GM13977 (cell line): ENCODE results near the gene FSTL1.
"Not testable (repeated sequence)": the region's sequence is repeated elsewhere in the genome, so short reads cannot be mapped to it uniquely, and the experiment has no call there.

Source experiments
- DNase-seq: peaks from one replicate; pipeline ENCODE4 v3.0.0; 2012; ENCODE audit warnings: low spot score
- in situ Hi-C: fragments of 300-500 bp; cut with MboI; formaldehyde crosslinking; loops from one replicate; pipeline ENCODE4 v1.12.0; 2022; ENCODE audit warnings: low sequenced_read_pairs, low pct_unique_long_range_greater_than_20kb, mixed read lengths, inconsistent platforms; ENCODE audit not compliant: unreplicated experiment
- TF ChIP-seq, protein P1 (sequence below): IDR thresholded peaks from 2 replicates; pipeline ENCODE4 v1.5.1; 2012; ENCODE audit warnings: mild to moderate bottlenecking, control low read depth; ENCODE audit not compliant: insufficient read depth; ENCODE audit errors: extremely low read depth, missing control alignments

Gene FSTL1

DNA sequence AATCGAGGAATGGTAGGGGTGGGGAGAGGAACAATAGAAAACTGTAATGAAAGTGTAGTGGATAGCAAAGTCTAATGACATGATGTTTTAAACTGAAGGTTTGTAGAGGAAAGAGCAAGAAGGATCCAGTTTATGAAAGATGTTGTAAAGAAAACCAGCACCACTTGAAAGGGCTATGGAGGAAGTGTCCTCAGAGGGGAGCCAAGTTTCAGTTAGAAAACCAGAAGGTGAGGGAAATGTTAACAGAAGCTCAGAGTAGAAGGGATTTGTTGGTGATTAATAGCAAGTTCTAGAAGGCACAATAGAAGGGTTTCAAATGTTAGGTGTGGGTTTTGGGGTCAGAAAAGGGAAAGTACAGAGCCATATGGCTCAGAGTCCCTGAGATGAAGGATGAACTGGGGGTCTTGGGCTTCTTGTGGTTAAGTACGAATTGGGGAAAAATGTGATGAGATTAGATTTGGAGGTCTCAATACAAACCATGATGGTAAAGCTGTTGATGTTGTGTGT, 67.8 kb downstream of the FSTL1 start:
- no peak for DNase-seq
- in situ Hi-C loops: no loop called here
- TF ChIP-seq, protein P1, sequence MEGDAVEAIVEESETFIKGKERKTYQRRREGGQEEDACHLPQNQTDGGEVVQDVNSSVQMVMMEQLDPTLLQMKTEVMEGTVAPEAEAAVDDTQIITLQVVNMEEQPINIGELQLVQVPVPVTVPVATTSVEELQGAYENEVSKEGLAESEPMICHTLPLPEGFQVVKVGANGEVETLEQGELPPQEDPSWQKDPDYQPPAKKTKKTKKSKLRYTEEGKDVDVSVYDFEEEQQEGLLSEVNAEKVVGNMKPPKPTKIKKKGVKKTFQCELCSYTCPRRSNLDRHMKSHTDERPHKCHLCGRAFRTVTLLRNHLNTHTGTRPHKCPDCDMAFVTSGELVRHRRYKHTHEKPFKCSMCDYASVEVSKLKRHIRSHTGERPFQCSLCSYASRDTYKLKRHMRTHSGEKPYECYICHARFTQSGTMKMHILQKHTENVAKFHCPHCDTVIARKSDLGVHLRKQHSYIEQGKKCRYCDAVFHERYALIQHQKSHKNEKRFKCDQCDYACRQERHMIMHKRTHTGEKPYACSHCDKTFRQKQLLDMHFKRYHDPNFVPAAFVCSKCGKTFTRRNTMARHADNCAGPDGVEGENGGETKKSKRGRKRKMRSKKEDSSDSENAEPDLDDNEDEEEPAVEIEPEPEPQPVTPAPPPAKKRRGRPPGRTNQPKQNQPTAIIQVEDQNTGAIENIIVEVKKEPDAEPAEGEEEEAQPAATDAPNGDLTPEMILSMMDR: no peak

DNA sequence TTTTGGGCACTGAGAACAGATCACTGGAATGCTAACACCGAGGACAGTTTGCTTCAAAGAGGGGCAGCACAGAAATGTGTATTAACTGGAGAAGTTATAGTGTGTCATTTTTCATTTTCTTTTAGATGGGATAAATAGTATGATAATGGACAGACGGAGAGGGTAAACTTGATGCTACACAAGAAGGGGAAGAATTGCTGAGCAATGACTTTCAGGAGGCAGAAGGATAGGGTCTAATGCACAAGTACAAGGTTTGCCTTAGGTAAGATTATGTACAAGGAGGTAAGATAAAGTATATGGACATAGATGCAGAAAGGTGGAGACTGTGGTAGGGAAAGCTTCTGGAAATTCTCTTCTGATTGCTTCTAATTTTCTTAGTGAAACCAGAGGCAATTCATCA, 69.3 kb downstream of the FSTL1 start:
- in situ Hi-C loops: no loop called here
- TF ChIP-seq, protein P1: no peak
- DNase-seq: no peak

DNA sequence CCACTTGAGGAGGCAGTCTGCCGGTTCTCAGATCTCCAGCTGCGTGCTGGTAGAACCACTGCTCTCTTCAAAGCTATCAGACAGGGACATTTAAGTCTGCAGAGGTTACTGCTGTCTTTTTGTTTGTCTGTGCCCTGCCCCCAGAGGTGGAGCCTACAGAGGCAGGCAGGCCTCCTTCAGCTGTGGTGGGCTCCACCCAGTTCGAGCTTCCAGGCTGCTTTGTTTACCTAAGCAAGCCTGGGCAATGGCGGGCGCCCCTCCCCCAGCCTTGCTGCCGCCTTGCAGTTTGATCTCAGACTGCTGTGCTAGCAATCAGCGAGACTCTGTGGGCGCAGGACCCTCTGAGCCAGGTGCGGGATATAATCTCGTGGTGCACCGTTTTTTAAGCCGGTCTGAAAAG, 72.8 kb downstream of the FSTL1 start:
- in situ Hi-C loops, DNase-seq: not testable (repeated sequence)

DNA sequence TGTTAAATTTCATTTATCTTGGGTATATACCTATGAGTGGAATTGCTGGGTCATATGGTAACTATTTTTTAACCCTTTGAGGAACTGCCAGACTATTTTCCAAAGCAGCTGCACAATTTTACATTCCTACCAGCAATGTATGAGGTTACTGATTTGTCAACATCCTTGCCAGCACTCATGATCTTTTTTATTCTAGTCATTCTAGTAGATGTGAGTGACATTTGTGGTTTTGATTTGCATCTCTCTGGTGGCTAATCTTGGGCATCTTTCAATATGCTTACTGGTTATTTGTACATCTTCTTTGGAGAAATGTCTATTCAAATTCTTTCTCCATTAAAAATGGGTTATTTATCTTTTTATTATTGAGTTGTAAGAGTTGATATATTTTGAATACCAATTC, 80.3 kb downstream of the FSTL1 start:
- TF ChIP-seq, protein P1: no peak
- in situ Hi-C loops: no loop called here
- no peak for DNase-seq

DNA sequence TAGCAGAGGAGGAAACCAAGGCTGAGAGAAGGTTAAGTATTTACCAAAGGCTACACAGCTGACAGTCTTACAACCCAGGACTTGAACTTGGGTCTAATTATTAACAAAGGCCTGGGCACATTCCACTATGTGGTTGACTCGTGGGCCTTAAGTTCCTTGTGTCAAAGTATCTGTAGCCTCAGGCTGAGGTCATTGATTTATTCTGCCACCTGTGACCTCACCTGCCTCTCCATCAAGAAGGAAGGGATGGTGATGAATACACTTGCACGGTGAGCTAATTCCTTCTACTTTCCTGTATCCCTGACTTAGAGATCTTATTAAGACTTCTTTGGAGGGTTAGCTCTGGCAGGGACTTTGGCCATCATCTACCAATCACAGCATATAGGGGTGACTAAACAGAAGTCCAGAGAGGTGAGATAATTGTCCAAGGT, 81.7 kb downstream of the FSTL1 start:
- DNase-seq: no peak
- in situ Hi-C loops: no loop called here
- TF ChIP-seq, protein P1: no peak

DNA sequence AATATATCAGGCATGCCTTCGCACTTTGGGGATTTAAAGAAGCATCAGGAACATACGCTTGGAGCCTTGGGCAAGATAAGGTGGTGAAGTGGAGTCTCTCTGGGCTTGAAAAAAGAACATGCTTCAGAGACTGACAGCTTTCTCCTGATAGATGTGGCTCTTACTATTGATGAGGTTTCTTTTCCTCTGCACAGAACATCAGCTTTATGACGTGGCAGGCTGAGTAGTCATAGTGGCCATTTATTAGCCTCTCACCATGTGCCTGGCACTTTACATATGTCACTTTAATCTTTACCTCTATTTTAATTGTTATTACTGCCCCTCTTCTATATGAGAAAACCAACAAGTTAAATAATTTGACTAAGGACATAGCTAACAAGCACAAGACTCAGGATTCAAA, 82.6 kb downstream of the FSTL1 start:
- in situ Hi-C loops: no loop called here
- no peak for DNase-seq
- TF ChIP-seq, protein P1: no peak

DNA sequence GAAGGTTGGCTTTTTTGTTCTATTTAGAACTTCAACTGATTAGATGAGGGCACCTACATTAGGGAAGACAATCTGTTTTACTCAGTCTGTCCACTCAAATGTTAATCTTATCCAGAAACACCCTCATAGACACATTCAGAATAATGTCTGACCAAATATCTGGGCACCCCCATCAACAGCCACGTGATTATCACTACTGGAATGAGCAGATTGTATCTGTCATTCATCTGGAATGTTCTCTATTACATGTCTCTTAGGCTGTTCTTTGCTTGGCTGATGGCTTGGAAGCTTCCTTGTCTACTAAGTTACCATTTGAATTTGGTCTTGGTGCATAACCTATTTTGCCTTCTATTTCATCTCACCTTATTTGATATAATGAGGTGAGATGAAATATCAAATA, 86.0 kb downstream of the FSTL1 start:
- in situ Hi-C loops: no loop called here
- TF ChIP-seq, protein P1: no peak
- no peak for DNase-seq
